ENCODE measurements around the gene FNDC1.

The FNDC1 gene

DNA sequence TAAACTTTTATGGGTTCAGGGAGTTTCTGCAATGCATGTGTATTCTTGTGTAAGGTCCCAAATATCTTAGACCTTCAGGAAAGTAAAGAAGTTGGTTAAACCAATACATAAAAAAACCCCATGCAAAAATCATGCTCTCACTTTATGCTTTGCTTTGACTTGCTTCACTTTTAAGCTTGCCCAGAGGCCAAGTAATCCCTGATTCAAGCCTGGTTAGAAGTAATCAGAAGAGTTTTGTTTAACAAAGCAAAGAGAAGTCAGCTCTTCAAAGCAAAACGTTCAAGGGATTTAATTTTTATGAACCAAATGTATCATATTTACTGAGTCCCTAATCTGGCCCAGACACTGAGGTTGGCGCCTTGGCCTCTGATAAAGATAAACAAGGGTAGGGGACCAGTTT, 26.7 kb upstream of the FNDC1 start:
- Mint-ChIP-seq H3K27ac (no peak overlapping the region), H3K4me3 (no peak overlapping the region), H3K4me1 (ENCODE audit: low read depth) (no peaks in the 10 kb centered on the region), H3K36me3 (ENCODE audit: low read depth) (no peaks in the 10 kb centered on the region), H3K27me3 (ENCODE audit: low read depth) (peaks cover 38% of the 10 kb centered on the region), H3K9me3 (peaks cover 13% of the 10 kb centered on the region)

DNA sequence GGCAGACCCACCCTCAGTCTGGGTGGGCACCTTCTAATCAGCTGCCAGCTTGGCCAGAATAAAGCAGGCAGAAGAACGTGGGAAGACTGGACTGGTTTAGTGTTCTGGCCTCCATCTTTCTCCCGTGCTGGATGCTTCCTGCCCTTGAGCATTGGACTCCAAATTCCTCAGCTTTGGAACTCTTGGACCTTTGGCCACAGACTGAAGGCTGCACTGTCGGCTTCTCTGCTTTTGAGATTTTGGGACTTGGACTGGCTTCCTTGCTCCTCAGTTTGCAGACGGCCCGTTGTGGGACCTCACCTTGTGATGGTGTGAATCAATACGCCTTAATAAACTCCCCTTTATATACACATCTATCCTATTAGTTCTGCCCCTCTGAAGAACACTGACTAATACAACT, 20.6 kb upstream of the FNDC1 start:
- Mint-ChIP-seq H3K4me1 (ENCODE audit: low read depth) (peaks cover 2% of the 10 kb centered on the region), H3K27ac (no peak overlapping the region), H3K36me3 (ENCODE audit: low read depth) (no peaks in the 10 kb centered on the region), H3K27me3 (ENCODE audit: low read depth) (peaks cover 41% of the 10 kb centered on the region), H3K4me3 (no peak overlapping the region), H3K9me3 (no peaks in the 10 kb centered on the region)

- no peak overlapping the region for H3K4me3 Mint-ChIP-seq
- H3K27me3 Mint-ChIP-seq (ENCODE audit: low read depth) = peaks cover 37% of the 10 kb centered on the region
- H3K4me1 Mint-ChIP-seq (ENCODE audit: low read depth) = peaks cover 2% of the 10 kb centered on the region
- no peaks in the 10 kb centered on the region for H3K36me3 Mint-ChIP-seq (ENCODE audit: low read depth)
- H3K27ac Mint-ChIP-seq = no peak overlapping the region
- no peaks in the 10 kb centered on the region for H3K9me3 Mint-ChIP-seq
These were observed 19.6 kb upstream of the FNDC1 start for GRCh38 chr6:159149641-159150040.

DNA sequence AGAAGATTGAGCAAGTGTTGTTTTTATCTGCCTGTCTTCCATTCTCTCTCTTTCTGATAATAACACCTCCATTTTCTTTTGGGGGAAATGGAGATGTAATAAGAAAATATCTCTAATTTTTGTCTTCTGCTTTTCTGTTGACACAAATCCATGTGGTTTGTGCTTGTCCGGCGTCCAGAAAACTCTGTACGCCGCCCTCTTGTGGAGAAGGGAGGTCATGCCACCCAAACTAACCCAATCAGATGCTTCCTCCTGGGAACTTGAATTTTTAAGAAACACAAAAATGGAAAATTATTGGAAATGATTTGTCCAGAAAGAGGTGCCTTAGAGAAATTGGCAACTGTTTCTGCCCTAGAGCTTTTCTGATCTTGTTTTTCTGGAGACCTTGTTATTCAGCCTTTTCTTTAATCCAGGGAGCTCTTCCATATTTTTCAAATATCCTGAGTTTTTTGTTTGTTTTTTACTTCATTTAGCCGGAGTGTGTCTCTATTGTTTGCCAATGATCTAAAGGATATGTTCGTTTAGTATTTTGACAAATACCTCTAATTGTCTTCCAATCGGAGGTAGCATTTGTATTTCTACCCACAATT, 17.8 kb upstream of the FNDC1 start:
- H3K4me3 Mint-ChIP-seq = no peak overlapping the region
- H3K27me3 Mint-ChIP-seq (ENCODE audit: low read depth) = peaks cover 38% of the 10 kb centered on the region
- peaks cover 3% of the 10 kb centered on the region for H3K36me3 Mint-ChIP-seq (ENCODE audit: low read depth)
- H3K27ac Mint-ChIP-seq = no peak overlapping the region
- H3K4me1 Mint-ChIP-seq (ENCODE audit: low read depth) = peaks cover 2% of the 10 kb centered on the region
- H3K9me3 Mint-ChIP-seq = peaks cover 9% of the 10 kb centered on the region

- no peak overlapping the region for H3K27ac Mint-ChIP-seq
- H3K4me3 Mint-ChIP-seq = no peak overlapping the region
- peaks cover 12% of the 10 kb centered on the region for H3K9me3 Mint-ChIP-seq
These were observed 17.2 kb upstream of the FNDC1 start for GRCh38 chr6:159152041-159152440.

GRCh38 chr6:159152782-159153181, 16.4 kb upstream of the FNDC1 start:
- Mint-ChIP-seq H3K27ac (no peak overlapping the region), H3K9me3 (peaks cover 20% of the 10 kb centered on the region), H3K4me1 (ENCODE audit: low read depth) (peaks cover 2% of the 10 kb centered on the region), H3K27me3 (ENCODE audit: low read depth) (peaks cover 38% of the 10 kb centered on the region), H3K36me3 (ENCODE audit: low read depth) (peaks cover 3% of the 10 kb centered on the region), H3K4me3 (no peak overlapping the region)

More at GRCh38 chr6:159152041-159152440, 17.2 kb upstream of the FNDC1 start:
- Mint-ChIP-seq H3K27me3 (ENCODE audit: low read depth) (peaks cover 35% of the 10 kb centered on the region), H3K4me1 (ENCODE audit: low read depth) (peaks cover 2% of the 10 kb centered on the region), H3K36me3 (ENCODE audit: low read depth) (peaks cover 3% of the 10 kb centered on the region)

DNA sequence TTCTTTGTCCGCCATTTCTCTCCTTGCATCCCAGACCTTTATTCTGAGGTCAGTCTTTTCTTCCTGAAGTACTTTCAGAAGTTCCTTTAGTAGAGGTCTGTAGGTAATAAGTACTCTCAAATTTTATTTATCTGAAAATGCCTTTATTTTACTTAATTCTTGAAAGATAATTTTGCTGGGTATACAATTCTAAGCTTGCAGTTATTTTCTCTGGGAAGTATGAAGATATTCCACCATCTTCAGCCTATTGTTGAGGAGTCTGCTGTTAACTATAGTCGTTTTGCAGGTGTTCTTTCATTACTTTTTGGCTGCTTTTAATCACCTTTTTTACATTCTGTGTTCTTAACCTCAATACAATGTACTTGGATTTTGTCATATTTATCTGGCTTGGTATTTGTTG, 13.5 kb upstream of the FNDC1 start:
- Mint-ChIP-seq H3K36me3 (ENCODE audit: low read depth) (peaks cover 3% of the 10 kb centered on the region), H3K4me3 (no peak overlapping the region), H3K27ac (no peak overlapping the region), H3K9me3 (peaks cover 21% of the 10 kb centered on the region), H3K27me3 (ENCODE audit: low read depth) (peaks cover 33% of the 10 kb centered on the region), H3K4me1 (ENCODE audit: low read depth) (peaks cover 2% of the 10 kb centered on the region)

DNA sequence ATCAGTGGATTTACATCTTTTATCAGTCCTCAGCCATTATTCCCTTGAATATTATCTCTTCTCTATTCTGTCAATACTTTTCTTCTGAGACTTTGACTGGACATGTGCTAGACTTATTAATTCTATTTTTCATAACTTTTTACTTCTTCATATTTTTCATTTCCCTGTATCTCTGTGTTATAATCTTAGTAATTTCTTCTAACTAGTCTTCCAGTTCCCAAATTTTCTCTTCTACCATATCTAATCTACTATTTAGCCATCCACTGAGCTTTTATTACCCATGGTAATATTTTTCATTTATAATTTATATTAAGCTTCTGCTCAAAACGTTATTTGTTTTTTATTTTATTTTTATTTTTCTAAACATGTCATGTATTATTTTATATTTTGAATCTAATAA, 13.1 kb upstream of the FNDC1 start:
- Mint-ChIP-seq H3K27me3 (ENCODE audit: low read depth) (peaks cover 33% of the 10 kb centered on the region), H3K4me1 (ENCODE audit: low read depth) (peaks cover 2% of the 10 kb centered on the region), H3K4me3 (no peak overlapping the region), H3K27ac (no peak overlapping the region), H3K36me3 (ENCODE audit: low read depth) (peaks cover 3% of the 10 kb centered on the region), H3K9me3 (peaks cover 21% of the 10 kb centered on the region)

- Mint-ChIP-seq H3K4me3 (no peak overlapping the region), H3K9me3 (peaks cover 21% of the 10 kb centered on the region), H3K27me3 (ENCODE audit: low read depth) (peaks cover 29% of the 10 kb centered on the region)
These were observed 11.8 kb upstream of the FNDC1 start for GRCh38 chr6:159157431-159157830.

GRCh38 chr6:159161839-159162238, 7.4 kb upstream of the FNDC1 start:
- H3K27me3 Mint-ChIP-seq (ENCODE audit: low read depth) = peaks cover 54% of the 10 kb centered on the region
- H3K27ac Mint-ChIP-seq = no peak overlapping the region

More at GRCh38 chr6:159157431-159157830, 11.8 kb upstream of the FNDC1 start:
- no peaks in the 10 kb centered on the region for H3K4me1 Mint-ChIP-seq (ENCODE audit: low read depth)
- no peak overlapping the region for H3K27ac Mint-ChIP-seq
- H3K36me3 Mint-ChIP-seq (ENCODE audit: low read depth) = peaks cover 3% of the 10 kb centered on the region

GRCh38 chr6:159163901-159164370, 5.3 kb upstream of the FNDC1 start:
- no peaks in the 10 kb centered on the region for H3K9me3 Mint-ChIP-seq

More at GRCh38 chr6:159161839-159162238, 7.4 kb upstream of the FNDC1 start:
- H3K4me1 Mint-ChIP-seq (ENCODE audit: low read depth) = no peaks in the 10 kb centered on the region
- H3K4me3 Mint-ChIP-seq = no peak overlapping the region
- peaks cover 11% of the 10 kb centered on the region for H3K9me3 Mint-ChIP-seq
- no peaks in the 10 kb centered on the region for H3K36me3 Mint-ChIP-seq (ENCODE audit: low read depth)

DNA sequence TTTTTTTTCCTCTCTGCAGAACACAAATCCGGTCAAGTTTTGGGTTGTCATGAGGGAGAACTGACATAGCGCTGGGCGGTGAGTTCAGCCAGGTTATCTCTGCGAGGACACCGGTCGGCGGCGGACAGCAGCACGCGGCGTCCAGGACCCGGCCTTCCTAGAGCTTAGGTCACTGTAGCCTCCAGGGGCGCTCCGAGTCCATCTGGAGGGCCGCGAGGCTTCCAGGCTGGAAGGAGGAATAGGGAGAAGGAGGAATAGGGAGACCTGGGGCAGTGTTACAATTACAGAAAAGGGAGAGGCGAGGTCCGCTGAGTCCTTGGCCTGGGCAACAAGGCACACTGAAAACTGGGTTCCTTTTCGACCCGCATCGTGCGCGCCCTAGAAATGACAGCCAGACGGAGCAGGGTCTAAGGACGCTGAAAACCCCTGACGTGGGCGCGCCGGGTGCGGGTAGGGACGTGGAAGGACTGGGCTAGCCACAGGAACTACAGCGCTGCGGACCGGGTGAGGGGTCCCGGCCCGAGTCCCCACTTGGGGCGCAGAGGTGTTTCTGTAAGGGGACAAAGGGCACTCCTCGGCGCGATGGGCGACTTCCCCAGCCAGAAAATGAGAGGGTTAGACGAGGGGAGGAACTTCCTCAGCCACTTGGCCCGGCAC, 536 bp upstream of the FNDC1 start:
- Mint-ChIP-seq H3K9me3 (no peaks in the 10 kb centered on the region), H3K4me3 (peak overlapping the region; percentile 51), H3K4me1 (ENCODE audit: low read depth) (peaks cover 10% of the 10 kb centered on the region), H3K27ac (no peak overlapping the region), H3K27me3 (ENCODE audit: low read depth) (peaks cover 89% of the 10 kb centered on the region), H3K36me3 (ENCODE audit: low read depth) (no peaks in the 10 kb centered on the region)

More at GRCh38 chr6:159163901-159164370, 5.3 kb upstream of the FNDC1 start:
- H3K4me1 Mint-ChIP-seq (ENCODE audit: low read depth) = peaks cover 10% of the 10 kb centered on the region
- no peak overlapping the region for H3K4me3 Mint-ChIP-seq
- H3K36me3 Mint-ChIP-seq (ENCODE audit: low read depth) = no peaks in the 10 kb centered on the region
- no peak overlapping the region for H3K27ac Mint-ChIP-seq
- peaks cover 62% of the 10 kb centered on the region for H3K27me3 Mint-ChIP-seq (ENCODE audit: low read depth)

DNA sequence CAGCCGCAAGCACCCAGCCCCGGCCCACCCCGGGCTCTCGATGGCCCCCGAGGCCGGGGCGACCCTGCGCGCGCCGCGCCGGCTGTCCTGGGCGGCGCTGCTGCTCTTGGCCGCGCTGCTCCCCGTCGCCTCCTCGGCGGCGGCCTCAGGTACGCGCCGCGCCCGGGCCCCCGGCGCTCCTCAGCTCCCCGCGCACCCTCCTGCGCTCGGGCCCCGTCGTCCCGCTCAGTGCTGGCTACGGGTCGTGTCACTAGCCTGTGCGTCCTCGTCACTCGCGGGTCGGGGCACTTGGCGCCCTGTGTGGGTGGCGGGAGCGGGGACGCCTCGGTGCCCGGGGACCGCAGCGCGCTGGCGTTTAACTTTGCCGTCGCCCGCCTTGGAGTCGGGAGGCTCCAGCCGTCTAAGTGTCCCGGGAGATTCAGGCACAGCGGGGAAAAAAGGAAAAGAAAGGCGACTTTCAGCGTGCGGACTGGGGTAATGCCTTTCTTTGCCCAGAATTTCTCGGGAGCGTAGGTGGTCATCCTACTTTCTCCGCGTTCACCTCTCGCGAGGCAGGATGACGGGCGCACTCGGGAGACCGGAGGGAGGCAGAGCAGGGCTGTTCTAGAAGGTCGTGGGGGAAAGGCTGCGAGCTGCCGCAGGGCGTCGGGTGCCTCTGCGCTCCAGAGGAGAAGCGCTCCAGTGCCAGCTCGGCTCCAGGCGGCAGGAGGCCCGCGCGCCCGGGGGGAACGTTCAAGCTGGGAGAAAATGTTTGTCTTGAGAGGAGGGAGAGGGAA, 545 bp downstream of the FNDC1 start:
- H3K4me1 Mint-ChIP-seq (ENCODE audit: low read depth) = peaks cover 12% of the 10 kb centered on the region
- no peak overlapping the region for H3K27ac Mint-ChIP-seq
- no peaks in the 10 kb centered on the region for H3K9me3 Mint-ChIP-seq
- H3K27me3 Mint-ChIP-seq (ENCODE audit: low read depth) = peaks cover 91% of the 10 kb centered on the region
- H3K36me3 Mint-ChIP-seq (ENCODE audit: low read depth) = no peaks in the 10 kb centered on the region
- peak overlapping the region; percentile 43 for H3K4me3 Mint-ChIP-seq

- Mint-ChIP-seq H3K27me3 (ENCODE audit: low read depth) (peaks cover 88% of the 10 kb centered on the region), H3K4me3 (no peak overlapping the region), H3K36me3 (ENCODE audit: low read depth) (no peaks in the 10 kb centered on the region), H3K4me1 (ENCODE audit: low read depth) (peaks cover 12% of the 10 kb centered on the region), H3K27ac (no peak overlapping the region), H3K9me3 (no peaks in the 10 kb centered on the region)
These were observed 1.1 kb downstream of the FNDC1 start for GRCh38 chr6:159170333-159170672.
